ENCODE results near the gene WIZ.

DNA sequence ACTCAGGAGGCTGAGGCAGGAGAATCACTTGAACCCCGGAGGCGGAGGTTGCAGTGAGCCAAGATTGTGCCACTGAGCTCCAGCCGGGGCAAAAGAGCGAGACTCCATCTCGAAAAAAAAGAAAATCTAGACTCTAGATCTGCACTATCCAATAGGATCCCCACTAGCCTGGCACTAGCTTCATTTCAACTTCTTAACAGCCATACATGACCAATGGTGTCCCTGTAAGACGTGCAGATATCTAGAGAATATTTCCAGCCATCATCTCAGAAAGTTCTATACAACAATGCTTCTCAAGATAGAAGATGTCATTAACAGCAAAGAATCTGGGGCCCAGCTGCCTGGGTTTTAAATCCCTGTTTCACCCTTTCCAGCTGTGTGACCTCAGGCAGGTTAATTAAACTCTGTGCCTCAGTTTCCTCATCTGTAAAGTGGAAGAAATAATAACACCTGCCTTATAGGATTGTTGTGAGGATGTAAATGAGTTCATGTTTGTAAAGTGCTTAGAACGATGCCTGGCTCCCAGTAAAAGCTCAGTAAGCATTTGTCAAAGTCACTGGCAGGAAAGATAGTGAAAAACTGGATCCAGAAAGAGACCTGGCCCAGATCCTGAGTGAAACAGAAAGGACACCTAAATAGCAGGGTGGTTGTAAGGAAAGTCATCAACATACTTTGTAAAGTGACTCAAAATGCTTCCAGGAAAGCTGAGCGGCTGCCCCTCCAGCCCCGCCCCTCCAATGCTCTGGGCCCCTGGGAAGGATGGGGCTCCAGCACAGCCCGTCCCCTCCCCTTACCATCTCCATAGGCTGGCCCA, 13.5 kb downstream of the WIZ start:
- TF ChIP-seq, protein P1, sequence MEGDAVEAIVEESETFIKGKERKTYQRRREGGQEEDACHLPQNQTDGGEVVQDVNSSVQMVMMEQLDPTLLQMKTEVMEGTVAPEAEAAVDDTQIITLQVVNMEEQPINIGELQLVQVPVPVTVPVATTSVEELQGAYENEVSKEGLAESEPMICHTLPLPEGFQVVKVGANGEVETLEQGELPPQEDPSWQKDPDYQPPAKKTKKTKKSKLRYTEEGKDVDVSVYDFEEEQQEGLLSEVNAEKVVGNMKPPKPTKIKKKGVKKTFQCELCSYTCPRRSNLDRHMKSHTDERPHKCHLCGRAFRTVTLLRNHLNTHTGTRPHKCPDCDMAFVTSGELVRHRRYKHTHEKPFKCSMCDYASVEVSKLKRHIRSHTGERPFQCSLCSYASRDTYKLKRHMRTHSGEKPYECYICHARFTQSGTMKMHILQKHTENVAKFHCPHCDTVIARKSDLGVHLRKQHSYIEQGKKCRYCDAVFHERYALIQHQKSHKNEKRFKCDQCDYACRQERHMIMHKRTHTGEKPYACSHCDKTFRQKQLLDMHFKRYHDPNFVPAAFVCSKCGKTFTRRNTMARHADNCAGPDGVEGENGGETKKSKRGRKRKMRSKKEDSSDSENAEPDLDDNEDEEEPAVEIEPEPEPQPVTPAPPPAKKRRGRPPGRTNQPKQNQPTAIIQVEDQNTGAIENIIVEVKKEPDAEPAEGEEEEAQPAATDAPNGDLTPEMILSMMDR (IDR thresholded peaks at IDR 0.05) = no peak
- TF ChIP-seq POLR2AphosphoS5 (IDR thresholded peaks at IDR 0.05) (no peak), POLR2A (IDR thresholded peaks at IDR 0.05; ENCODE audit: low read depth) (no peak), EP300 (IDR thresholded peaks at IDR 0.05) (no peak)

Measured in esophagus muscularis mucosa (tissue), 4 donors.